Renal pelvis (tissue), 12 donors: Measurements from ENCODE around the gene F9. TPM values are rescaled to one million over a fixed set of nuclear protein-coding genes. Genes with fewer than 3 reads are reported as not detected.
"Not testable (repeated sequence)": the region's sequence is repeated elsewhere in the genome, so short reads cannot be mapped to it uniquely, and the experiment has no call there.

ENCODE experiments used
- DNase-seq: peaks from one replicate; pipeline ENCODE4 v3.0.0-alpha.2; 2013
- long read RNA-seq, 16 experiments: transcript quantifications; one replicate each; lab custom pipeline, GENCODE V29; 2026
- polyA plus RNA-seq, 3 donors: library from polyadenylated mRNA; unstranded; fragments of 120-200 nt; gene quantifications; one replicate each; pipeline ENCODE4 v1.2.1, GENCODE V29; 2013; ENCODE audit not compliant: insufficient read length in 3 of 3

Gene F9
- polyA plus RNA-seq: not detected
- long read RNA-seq, donor 1: 0 reads
- long read RNA-seq, donor 2: 0 reads
- long read RNA-seq, donor 3: 0 reads
- long read RNA-seq, donor 4: 0 reads
- long read RNA-seq, donor 5: 0 reads
- long read RNA-seq, donor 6: 0 reads
- long read RNA-seq, donor 7: 0 reads
- long read RNA-seq, donor 8: 0 reads
- long read RNA-seq, donor 9: 0 reads
- long read RNA-seq, donor 10: 0 reads
- long read RNA-seq, donor 11: 0 reads
- long read RNA-seq, donor 12: 0 reads
- long read RNA-seq, donor 13: 0 reads
- long read RNA-seq, donor 14: 0 reads
- long read RNA-seq, donor 15: 0 reads
- long read RNA-seq, donor 16: 0 reads

- DNase-seq: no peak
These were observed at the start of gene F9 for GRCh38 chrX:139530550-139530949. F9 (plus strand) TSS chrX:139530739; CDS start chrX:139530765, 26 bp downstream.

DNA sequence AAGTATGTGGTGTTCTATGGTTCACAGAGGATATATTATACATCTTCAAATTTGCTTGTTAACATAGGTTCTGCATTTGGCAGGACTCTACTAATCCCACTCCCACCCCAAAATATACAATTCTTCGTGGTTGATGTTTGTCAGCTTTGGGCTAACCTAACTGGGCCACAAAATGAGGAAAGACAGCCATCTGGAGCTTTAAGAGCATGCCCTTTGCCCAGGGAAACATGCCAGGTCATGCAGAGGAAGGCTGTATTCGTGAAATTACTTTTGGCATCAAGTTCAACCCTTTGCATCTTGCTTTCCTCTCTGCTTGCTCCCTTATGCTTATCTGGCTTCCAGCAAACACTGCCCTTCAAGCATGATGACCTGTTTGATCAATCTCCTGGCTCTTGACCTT lies 46.8 kb upstream of the F9 start:
- DNase-seq: no peak

DNA sequence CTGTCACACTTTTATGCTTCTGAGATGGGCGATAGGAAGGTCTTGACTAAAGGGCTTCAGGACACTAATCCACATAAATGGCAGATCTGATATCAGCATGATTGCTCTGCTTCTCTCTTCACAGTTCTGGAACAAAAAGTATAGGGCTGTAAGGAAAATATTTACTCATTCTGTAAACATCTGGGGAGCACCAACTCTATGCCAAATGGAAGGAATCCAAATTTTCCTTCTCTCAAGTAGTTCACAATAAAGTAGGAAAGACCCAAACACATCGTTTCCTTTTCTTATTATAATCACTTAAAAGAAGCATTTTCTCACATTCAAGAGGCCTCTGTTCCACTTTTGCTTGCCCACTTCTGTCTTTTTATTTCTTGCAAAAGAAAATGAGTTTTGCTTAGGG lies 45.9 kb upstream of the F9 start:
- no peak for DNase-seq

DNA sequence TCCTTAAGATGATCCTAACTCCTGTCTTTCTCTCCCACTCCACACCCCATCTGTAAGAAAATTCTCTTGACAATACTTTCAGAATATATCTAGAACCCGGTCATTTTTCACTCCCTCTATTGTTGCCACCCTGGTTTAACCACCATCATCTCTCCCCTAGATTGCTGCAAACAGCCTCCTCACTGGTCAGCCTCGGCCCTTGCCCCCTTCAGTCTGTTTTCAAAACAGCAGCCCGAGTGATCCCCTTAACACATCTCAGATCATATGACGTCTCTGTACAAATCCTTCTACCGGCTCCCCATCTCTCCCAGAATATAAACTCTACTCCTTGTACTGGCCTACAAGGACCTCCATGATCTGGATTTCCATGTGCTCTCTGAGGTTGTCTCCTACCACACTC lies 35.2 kb upstream of the F9 start:
- no peak for DNase-seq

- DNase-seq: no peak
These were observed 24.2 kb upstream of the F9 start for GRCh38 chrX:139506333-139506732.

GRCh38 chrX:139508099-139508498 lies 22.4 kb upstream of the F9 start:
- DNase-seq: no peak

GRCh38 chrX:139518475-139518874 lies 12.1 kb upstream of the F9 start:
- DNase-seq: no peak

- not testable (repeated sequence) for DNase-seq
These were observed 1.7 kb upstream of the F9 start for GRCh38 chrX:139528829-139529228.

- no peak for DNase-seq
These were observed 2.3 kb downstream of the F9 start for GRCh38 chrX:139532834-139533233.

- no peak for DNase-seq
These were observed 2.9 kb downstream of the F9 start for GRCh38 chrX:139533444-139533843.

DNA sequence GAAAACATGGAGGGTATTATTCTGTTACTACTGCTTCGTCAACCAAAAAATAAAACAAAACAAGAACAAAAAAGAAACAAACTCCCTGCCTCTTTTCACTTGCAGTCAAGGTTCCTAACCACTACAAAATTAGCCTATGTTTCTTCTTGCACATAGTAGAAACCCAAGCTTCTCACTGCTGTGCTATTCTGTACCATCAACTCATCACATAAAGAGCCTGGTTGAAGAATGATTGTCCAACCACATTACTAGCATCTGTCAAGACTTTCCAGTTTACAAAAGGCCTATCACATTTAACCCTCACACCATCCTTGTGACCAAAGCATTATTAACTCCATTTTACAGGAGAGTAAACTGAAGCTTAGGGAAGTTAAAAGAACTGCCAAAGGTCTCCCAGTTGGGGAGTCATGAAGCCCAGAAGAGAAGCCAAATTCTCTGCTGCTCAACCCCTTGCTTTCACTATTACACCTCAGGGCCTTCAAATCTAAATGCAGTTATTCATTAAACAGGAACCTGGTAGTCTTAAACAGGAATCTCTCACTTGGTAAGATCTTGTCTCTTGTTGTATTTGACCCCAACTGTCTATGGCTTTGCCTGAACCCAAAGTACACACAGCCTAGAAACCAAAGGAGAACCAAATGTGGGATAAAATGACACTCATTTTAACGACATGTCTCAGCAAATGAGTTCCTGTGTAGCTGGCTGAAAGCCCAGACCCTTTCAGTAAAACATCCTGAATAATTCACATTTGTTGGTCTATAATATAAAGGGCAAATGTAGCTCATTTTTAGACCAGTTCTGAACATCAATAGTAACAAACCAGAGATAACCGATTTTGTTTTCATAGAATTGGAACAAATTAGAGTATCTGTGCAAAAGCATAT lies 8.6 kb downstream of the F9 start:
- DNase-seq: peak; percentile 5

DNA sequence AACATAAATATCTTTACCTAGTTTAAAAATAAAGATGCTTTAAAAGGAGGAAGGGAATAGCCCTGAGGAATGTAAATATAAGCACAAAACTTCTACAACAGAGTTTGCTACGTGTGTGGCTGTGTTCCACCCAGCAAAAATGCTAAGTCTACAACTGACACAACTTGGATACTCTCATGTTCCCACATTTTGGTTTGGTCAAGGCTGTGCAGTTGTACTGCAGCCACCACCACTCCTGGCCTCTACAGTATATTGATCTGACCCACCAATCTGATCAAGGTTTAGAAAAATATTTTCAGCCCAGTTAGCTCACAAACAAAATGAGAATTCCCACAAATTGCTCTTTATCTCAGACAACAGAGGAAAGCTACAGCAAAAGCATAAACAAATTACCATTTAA lies 12.1 kb downstream of the F9 start:
- no peak for DNase-seq

DNA sequence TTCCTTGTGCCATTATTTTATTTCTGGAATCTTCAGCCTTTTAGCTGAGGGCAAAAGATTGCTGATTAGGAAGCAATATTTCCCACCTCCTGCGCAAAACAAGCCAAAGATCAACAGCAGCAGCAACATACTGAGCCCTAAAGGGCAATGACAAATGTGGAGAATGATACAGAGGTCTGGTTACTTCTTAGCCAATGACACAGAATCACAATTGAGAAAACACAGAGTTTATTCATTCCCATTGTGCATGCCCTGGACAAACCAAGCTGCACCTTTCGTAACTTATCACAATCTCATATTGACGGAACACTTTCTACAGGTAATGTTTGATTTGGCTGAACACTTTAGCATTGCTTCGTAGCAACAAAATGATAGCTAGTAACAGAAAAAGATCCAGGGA lies 13.4 kb downstream of the F9 start:
- DNase-seq: no peak

GRCh38 chrX:139544591-139544990 lies 14.1 kb downstream of the F9 start:
- no peak for DNase-seq

DNA sequence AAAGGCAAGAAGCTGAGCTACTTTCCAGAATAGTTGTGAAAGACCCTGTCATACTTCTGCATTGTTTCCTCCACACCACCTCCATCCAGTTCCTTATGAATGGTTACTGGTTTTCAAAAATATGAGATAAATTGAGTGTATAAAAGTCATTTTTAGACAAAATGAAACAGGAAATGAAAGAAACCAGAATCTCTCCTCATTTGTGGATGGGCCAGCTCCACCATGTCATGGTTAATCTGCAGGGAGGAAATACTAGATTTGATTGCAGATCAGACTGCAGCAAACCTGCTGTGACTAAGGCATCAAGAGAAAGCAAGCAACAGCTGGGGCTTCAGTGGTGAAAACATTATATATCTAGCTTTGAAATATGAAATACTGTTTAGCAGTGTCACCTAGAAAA lies 23.8 kb downstream of the F9 start:
- DNase-seq: no peak

- no peak for DNase-seq
These were observed 24.6 kb downstream of the F9 start for GRCh38 chrX:139554991-139555675.

- peak; percentile 45 for DNase-seq
These were observed 29.0 kb downstream of the F9 start for GRCh38 chrX:139559383-139560042.

DNA sequence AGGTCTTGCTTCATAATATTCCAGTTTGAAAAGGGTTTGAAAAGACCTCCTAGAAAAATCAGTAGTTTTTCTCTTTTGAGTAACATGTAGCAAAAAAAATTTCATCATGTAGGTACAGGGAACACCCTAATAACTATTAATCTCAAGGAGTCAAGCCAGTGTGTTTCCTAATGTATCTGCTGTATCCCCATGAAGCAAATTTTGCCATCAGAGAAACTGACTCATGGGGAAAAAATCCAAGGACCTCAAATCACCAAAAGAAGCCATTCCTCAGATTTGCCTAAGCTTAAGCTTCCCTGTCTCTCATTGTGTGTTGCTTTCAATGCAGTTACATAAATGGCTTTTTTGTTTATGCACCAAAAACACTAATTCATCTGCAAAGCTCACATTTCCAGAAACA lies 29.7 kb downstream of the F9 start:
- DNase-seq: no peak

DNA sequence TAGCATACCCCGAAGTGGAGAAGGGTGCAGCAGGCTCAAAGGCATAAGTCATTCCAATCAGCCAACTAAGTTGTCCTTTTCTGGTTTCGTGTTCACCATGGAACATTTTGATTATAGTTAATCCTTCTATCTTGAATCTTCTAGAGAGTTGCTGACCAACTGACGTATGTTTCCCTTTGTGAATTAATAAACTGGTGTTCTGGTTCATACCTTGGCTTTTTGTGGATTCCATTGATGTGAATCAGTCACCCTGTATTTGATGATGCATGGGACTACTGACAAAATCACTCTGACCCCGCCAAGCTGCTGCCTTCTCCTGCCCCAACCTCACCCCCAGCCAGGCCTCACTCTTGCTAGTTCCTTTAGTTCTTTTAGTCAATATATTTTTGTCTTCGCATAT lies 32.7 kb downstream of the F9 start:
- DNase-seq: no peak

GRCh38 chrX:139566981-139567380 lies 36.4 kb downstream of the F9 start:
- no peak for DNase-seq

- DNase-seq: no peak
These were observed 50.5 kb downstream of the F9 start for GRCh38 chrX:139581068-139581467.

GRCh38 chrX:139585613-139586012 lies 55.1 kb downstream of the F9 start:
- DNase-seq: no peak
